HG02938 (cell line): Measurements from ENCODE around the gene DNAJC16.

Experiments
- ATAC-seq: cut with Tn5 transposase; IDR thresholded peaks from one replicate; pipeline ENCODE4 v1.9.1; 2021; ENCODE audit warnings: mild to moderate bottlenecking, moderate library complexity; ENCODE audit not compliant: unreplicated experiment

DNAJC16 gene

GRCh38 chr1:15531682-15532081 is 5.0 kb downstream of the DNAJC16 start:
- no peak for ATAC-seq

GRCh38 chr1:15538771-15539170 is 12.1 kb downstream of the DNAJC16 start:
- no peak for ATAC-seq

GRCh38 chr1:15540186-15540585 is 13.5 kb downstream of the DNAJC16 start:
- no peak for ATAC-seq

- ATAC-seq, result no peak
Measured at GRCh38 chr1:15541231-15541792, 14.7 kb downstream of the DNAJC16 start.

- no peak for ATAC-seq
Measured at GRCh38 chr1:15542388-15543250, 16.0 kb downstream of the DNAJC16 start.

DNA sequence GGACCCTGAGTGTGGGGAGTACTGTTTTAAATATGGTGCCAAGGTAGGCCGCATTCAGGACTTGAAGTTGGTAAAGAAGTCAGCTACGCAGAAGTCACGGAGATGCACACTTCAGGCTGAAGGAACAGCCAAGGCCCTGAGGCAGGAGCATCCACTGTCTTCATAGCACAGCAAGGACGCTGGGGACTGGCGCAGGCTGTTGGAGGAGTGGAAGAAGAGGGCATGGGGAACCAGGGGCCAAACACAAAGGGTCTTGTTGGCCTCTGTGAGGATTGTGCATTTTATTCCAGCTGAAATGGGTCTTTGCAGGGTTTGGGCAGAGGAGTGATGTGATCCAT is 16.6 kb downstream of the DNAJC16 start:
- no peak for ATAC-seq

DNA sequence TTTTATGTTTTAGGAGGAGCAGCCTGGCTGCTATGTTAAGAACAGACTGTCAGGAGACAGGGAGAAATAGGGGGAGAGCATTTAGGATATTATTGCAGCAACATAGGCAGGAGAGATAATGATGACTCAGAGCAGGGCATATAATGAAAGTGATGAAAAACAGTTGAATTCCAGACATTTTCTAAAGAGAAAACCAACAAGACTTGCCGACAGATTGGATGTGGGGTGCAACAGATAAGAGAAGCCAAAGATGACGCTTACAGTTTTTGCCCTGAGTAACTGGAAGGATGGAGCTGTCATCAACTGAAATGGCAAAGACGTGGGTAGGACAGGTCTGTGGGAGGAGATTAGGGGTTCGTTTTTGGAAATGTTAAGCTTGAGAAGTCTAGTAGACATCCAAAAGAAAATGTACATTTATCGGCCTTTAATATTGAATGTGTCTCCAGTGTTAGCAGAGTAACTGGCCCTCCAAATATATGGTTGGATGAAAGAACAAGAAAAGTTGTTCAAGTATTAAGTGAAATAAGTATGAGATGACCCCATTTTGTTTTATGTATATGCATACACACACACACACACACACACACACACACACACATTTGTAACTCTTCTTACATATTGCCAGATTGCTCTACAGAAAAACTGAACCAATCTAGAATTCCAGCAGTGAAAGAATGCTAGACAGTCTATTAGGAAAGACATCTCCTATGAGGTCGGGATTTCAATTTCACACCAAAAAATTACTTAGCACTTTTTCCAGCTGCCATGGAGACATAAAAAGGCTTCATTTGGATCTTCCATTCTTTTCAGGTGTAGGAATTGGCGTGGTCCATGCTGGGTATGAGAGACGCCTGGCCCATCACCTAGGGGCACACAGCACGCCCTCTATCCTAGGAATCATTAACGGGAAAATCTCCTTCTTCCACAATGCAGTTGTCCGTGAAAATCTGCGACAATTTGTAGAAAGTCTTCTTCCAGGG is 17.2 kb downstream of the DNAJC16 start:
- no peak for ATAC-seq

GRCh38 chr1:15546641-15547040 is 20.0 kb downstream of the DNAJC16 start:
- no peak for ATAC-seq

DNA sequence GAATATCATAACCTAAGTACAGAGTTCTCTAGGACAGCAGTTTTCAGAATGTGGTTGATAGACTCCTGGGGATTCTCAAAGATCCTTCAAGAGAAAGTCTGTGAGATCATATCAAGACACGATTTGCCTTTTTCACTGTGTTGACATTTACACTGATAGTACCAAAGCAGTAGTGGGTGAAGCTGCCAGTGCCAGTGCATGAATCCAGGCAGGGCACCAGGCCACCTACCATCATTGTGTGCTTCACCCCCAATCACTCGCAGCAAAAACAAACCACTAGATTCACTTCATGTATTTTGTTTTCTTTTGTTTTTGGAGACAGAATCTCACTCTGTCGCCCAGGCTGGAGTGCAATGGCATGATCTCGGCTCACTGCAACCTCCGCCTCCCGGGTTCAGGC is 23.9 kb downstream of the DNAJC16 start:
- ATAC-seq, result no peak

DNA sequence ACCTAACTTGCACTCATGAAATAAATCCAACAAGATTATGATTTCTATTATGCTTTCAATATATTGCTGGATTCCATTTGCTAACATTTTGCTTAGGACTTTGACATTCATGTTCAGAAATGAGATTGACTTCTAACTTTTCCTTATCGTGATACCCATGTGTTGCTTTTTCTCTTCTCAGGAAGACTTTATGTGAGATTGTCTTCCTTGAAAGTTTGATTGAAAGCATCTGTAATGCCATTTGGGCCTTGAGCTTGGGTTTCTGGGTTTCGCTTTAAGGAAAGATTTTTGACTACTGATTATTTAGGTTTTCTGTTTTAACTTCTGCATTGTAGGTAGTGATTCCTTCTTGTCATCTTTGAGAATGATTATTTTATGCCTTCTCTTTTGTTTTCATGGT is 30.4 kb downstream of the DNAJC16 start:
- ATAC-seq, result no peak

DNA sequence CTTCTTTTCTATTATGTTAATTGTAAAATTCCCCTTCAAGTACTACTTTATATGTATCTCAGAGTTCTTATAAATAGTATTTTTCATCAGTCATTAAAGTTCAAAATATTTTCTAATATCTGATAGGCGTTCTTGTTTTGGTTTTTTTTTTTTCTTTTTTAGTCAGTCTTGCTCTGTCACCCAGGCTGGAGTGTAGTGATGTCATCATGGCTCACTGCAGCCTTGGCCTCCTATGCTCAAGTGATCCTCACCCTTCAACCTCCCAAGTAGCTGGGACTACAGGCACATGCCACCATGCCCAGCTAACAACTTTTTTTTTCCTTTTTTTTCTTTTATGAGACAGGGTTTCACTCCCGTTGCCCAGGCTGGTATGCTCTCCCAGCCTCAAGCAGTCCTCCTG is 30.9 kb downstream of the DNAJC16 start:
- no peak for ATAC-seq

DNA sequence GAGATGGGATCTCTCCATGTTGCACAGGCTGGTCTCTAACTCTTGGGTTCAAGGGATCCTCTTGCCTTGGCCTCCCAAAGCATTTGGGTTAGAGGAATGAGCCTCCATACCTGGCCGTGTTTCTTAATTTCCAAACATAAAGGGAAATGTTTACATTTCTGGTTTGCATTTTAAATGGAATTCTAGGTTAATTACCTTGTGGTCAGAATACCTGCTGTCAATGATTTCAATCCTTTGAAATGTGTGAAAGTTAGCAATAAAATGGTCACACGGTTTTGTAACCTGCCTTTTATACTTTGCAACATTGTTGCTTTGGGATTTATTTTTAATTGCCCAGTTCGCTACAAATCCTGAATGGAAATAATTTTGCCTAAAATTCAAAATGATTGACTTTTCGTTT is 31.9 kb downstream of the DNAJC16 start:
- ATAC-seq, result no peak

- ATAC-seq, result no peak
Measured at GRCh38 chr1:15559189-15559810, 32.7 kb downstream of the DNAJC16 start.

DNA sequence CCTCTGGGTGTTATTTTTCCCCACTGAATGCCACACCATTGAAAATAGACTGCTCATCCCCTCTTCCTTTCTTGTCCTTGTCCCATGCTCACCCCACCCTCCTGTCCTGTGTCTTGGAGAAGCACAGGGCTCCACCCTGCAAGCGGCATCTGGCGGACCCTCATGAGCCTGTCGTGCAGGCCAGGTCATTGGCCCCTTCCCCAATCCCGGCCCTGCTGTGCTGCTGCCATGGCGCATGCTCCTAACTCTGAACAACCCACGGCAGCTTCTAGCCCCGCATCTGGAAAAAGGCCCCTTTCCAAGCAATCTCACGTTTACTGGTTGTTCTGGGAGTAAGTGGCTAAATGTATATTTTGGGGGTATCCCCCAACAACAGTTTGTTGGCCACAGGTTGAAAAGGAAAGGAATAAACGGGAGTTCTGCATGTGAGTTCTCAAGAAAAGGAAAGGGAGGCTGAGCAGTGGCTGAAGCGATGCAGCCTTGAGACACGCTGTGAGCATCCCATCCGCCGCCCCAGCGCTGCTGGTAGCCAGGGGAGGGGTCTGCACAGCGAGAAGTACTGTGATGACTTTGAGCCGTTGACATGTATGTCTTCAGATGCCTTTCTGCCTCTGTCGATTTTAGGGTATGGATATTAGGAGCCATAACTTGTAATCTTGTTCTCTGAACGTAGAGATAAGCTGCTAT is 41.9 kb downstream of the DNAJC16 start:
- ATAC-seq, result no peak

DNA sequence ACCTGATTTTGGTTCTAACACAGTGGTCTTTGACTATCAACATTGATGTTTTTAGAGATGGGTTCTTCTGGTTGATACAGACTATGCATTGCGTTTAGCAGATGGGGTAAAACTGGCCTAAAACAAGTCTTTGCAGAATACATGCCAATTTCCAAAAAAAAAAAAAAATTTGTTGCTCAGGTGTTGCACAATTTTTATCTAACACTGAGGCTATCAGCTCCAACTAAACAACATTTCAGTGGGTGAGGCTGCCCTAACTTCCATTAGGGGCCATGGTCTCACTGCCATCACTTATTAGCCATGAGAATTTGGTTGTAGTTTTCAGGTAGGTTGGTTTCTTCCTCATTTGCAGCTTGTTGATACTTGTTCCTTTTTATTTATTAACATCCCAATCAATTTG is 44.2 kb downstream of the DNAJC16 start:
- ATAC-seq, result no peak

- ATAC-seq, result no peak
Measured at GRCh38 chr1:15571266-15571665, 44.6 kb downstream of the DNAJC16 start.

DNA sequence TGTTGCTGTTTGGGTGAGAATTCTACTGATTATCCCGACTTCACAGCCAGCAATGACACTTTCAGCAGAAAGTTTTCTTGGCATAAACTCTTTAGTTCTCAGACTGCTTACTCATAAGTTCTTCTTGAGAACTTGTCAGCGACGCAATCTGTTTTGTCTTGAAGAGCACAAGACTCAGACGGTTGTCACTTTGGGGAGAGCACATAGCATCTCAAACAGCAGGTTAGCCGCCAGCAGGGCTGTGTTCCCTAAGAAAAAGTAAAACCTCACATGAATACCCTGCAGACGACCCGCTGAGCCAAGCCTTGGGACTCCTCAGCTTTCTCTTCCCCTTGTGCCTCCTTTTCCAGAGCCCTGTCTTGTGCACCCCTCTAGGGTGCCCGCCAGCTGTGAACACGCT is 46.8 kb downstream of the DNAJC16 start:
- ATAC-seq, result no peak

DNA sequence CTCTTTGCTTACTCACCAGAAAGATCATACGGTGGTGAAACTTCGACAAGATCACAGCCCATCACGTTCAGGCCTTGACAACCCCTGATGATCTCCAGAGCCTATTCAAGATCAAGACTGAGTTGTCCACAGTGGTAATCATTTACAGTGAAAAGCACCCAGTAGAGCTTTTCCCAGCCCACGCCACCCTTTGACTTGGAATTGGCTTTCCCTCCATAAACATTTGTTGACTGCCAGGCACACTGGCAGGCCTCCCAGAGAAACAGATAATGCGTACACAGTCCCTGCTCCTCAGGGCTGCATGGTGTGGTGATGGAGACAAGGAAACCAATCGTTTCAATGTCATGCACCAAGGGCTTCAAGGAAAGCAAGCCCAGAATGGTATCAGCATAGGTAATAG is 48.1 kb downstream of the DNAJC16 start:
- ATAC-seq, result no peak

GRCh38 chr1:15575549-15576150 is 49.0 kb downstream of the DNAJC16 start:
- ATAC-seq, result no peak

GRCh38 chr1:15577691-15578090 is 51.0 kb downstream of the DNAJC16 start:
- no peak for ATAC-seq
